LNCaP clone FGC (cell line): ENCODE data around the gene NRXN3.
A peak's percentile ranks its signal among the peaks of the same experiment; 100 is the strongest.

ENCODE experiments used
- DNase-seq: peaks from one replicate; pipeline ENCODE4 v3.0.0-alpha.2; 2011; ENCODE audit warnings: low read depth
- H3K4me3 ChIP-seq: 2 replicates; pipeline ENCODE4 v1.5.1; 2011; ENCODE audit warnings: mild to moderate bottlenecking, low read depth, low read length, control low read depth
- CTCF ChIP-seq: IDR thresholded peaks from 2 replicates; pipeline ENCODE4 v1.5.1; 2012; ENCODE audit warnings: mild to moderate bottlenecking; ENCODE audit not compliant: control insufficient read depth, insufficient read depth; ENCODE audit errors: extremely low read depth

The NRXN3 gene

GRCh38 chr14:78849952-78850351 is 679.8 kb downstream of the NRXN3 start:
- TF ChIP-seq CTCF, result no peak

DNA sequence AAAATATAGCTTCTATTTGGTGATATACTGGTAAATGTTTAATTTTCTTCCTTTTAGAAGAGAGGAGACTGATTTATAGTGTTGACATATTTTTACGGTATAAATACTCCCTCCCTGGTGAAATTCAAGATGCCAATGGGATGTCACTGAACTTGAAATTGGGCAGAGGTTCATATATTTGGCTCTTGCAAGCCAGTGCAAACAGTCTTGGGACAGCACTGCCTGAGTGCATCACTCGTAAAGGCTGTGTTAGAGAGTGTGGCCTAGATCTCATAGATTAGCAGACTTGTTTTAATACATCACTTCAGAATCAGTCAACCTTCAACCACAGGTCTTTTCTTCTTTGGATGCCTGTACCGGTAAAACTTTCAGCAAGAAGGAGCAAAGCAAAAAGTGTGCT is 681.0 kb downstream of the NRXN3 start:
- no peak overlapping the region for H3K4me3 ChIP-seq
- TF ChIP-seq CTCF, result no peak
- peak; percentile 75 for DNase-seq

More at GRCh38 chr14:78849952-78850351, 679.8 kb downstream of the NRXN3 start:
- no peak for DNase-seq
- no peak overlapping the region for H3K4me3 ChIP-seq

GRCh38 chr14:78852040-78852439 is 681.9 kb downstream of the NRXN3 start:
- H3K4me3 ChIP-seq, result no peak overlapping the region
- no peak for DNase-seq
- no peak for TF ChIP-seq CTCF

DNA sequence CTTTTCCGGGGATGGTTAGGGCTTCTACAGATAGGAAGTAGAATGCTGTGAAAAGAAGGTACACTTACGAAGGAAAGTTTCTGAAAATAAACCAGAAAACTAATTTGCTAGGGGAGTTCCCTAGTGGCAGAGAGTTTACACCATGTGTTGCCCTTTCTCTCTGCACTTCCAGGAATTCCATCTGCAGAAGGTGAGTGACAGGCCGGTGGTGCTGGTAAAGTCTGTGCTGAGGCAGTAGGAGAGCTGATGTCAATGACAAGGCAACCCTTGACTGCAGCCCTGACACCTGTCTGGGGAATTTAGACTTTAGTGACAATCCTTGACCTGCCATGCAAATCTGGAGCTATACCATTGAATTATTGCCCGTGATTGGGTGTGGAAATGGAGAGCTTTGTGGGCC is 687.8 kb downstream of the NRXN3 start:
- H3K4me3 ChIP-seq, result no peak overlapping the region
- no peak for TF ChIP-seq CTCF
- DNase-seq, result no peak

GRCh38 chr14:78863143-78863542 is 693.0 kb downstream of the NRXN3 start:
- H3K4me3 ChIP-seq, result no peak overlapping the region
- DNase-seq, result no peak
- no peak for TF ChIP-seq CTCF

GRCh38 chr14:78872837-78873236 is 702.7 kb downstream of the NRXN3 start:
- no peak overlapping the region for H3K4me3 ChIP-seq
- no peak for TF ChIP-seq CTCF
- no peak for DNase-seq

- DNase-seq, result no peak
- no peak overlapping the region for H3K4me3 ChIP-seq
- no peak for TF ChIP-seq CTCF
Observed at GRCh38 chr14:78873581-78873980, 703.4 kb downstream of the NRXN3 start.
